IPS DF 6.9 (cell line): ENCODE data around the gene MYL9.
"Not testable (repeated sequence)": the region's sequence is repeated elsewhere in the genome, so short reads cannot be mapped to it uniquely, and the experiment has no call there.

Experiments
- DNase-seq: peaks from one replicate; pipeline ENCODE4 v3.0.0-alpha.2; 2013; ENCODE audit warnings: low read depth, low spot score
- H3K27ac ChIP-seq: one replicate; pipeline ENCODE4 v1.5.1; 2013; ENCODE audit warnings: low read length, control low read depth
- H3K27me3 ChIP-seq: 2 replicates; pipeline ENCODE4 v1.6.1; 2013; ENCODE audit warnings: mild to moderate bottlenecking, low read length; ENCODE audit not compliant: control insufficient read depth, insufficient read depth
- H3K36me3 ChIP-seq: 2 replicates; pipeline ENCODE4 v1.6.1; 2013; ENCODE audit warnings: low read length; ENCODE audit not compliant: control insufficient read depth, insufficient read depth
- H3K4me1 ChIP-seq: 2 replicates; pipeline ENCODE4 v1.6.1; 2013; ENCODE audit warnings: low read length; ENCODE audit not compliant: control insufficient read depth, insufficient read depth
- H3K4me3 ChIP-seq: 2 replicates; pipeline ENCODE4 v1.5.1; 2013; ENCODE audit warnings: mild to moderate bottlenecking, low read length
- H3K9me3 ChIP-seq: 2 replicates; pipeline ENCODE4 v1.6.1; 2013; ENCODE audit warnings: low read length, inconsistent platforms; ENCODE audit not compliant: control insufficient read depth, insufficient read depth
- WGBS: extraction: QIAGEN DNeasy Blood & Tissue Kit; methylation state at CpG from one replicate; pipeline ENCODE4 v1.1.7; 2013; ENCODE audit warnings: mixed read lengths, missing lambda C conversion rate; ENCODE audit not compliant: insufficient read length, insufficient coverage; 5-methylcytosine and 5-hydroxymethylcytosine counted together

Gene MYL9

DNA sequence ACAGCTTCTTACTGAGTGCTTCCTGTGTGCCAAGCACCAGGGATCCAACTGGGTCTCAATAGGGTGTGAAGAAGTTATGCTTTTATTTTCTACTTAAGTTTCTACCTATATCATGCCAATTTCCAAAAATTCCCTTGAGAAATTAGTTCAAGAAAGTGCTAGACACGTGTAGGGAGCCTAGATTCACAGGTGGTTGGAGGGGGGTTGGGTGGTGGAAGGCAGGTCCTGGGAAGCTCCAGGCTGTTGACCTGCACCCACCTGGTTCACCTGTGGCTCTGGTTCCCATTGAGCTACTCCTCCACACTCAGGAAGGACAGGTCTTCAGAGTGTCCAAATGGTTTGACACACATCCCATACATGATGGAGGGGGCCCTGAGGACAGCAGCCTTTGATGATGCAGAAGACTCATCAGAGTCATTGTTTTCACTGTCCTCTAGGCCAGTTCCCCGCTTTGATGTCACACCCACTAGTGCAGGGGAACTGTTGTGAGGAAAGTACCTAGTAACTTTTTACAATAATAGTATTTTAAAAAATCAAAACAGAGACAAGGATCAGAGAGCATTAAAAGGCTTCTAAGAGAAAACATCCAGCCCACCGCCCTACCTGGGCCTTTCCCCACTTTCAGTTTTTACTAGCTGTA lies 39.8 kb upstream of the MYL9 start:
- H3K4me3 ChIP-seq: no peak overlapping the region
- no peak for DNase-seq
- H3K27me3 ChIP-seq: no peaks in the 10 kb centered on the region
- H3K36me3 ChIP-seq: peaks cover 21% of the 10 kb centered on the region
- no peak overlapping the region for H3K27ac ChIP-seq
- H3K4me1 ChIP-seq: no peaks in the 10 kb centered on the region
- H3K9me3 ChIP-seq: no peaks in the 10 kb centered on the region
- no CpG with 5 or more reads among the region's 3 CpGs for WGBS

GRCh38 chr20:36504295-36504694 lies 37.0 kb upstream of the MYL9 start:
- no peak for DNase-seq
- Histone ChIP-seq H3K36me3 (peaks cover 8% of the 10 kb centered on the region), H3K4me1 (no peaks in the 10 kb centered on the region), H3K9me3 (no peaks in the 10 kb centered on the region), H3K27me3 (no peaks in the 10 kb centered on the region), H3K4me3 (no peak overlapping the region), H3K27ac (no peak overlapping the region)
- no CpG with 5 or more reads among the region's 4 CpGs for WGBS

GRCh38 chr20:36506253-36506652 lies 35.1 kb upstream of the MYL9 start:
- Histone ChIP-seq H3K4me3 (no peak overlapping the region), H3K9me3 (no peaks in the 10 kb centered on the region), H3K27me3 (no peaks in the 10 kb centered on the region), H3K4me1 (no peaks in the 10 kb centered on the region), H3K36me3 (0 out of 2 replicates have a peak, but pooled peaks cover 3% of the 10 kb centered on the region), H3K27ac (no peak overlapping the region)
- no peak for DNase-seq
- no CpG with 5 or more reads among the region's 1 CpG for WGBS

DNA sequence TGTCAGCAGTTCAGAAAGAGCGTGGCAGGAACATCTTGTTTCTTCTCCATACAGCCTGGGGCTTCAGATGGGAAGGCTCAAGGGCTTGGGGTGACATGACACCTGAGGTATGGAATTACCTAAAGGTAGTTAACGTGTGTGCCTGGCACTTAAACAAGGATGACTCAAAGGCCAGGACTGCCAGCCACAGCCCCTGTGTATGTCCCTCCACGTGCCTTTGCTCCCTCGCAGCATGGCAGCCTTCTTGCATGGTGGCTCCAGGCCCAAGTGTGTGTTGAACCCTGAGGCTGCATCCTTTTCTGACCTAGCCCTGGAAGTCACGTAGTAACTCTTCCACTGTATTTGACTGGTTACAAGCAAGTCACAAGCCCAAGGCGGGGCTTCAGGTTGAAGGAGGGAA lies 33.6 kb upstream of the MYL9 start:
- Histone ChIP-seq H3K27me3 (no peaks in the 10 kb centered on the region), H3K9me3 (no peaks in the 10 kb centered on the region), H3K4me1 (no peaks in the 10 kb centered on the region), H3K4me3 (no peak overlapping the region), H3K36me3 (no peaks in the 10 kb centered on the region), H3K27ac (no peak overlapping the region)
- no peak for DNase-seq
- no CpG with 5 or more reads among the region's 6 CpGs for WGBS

DNA sequence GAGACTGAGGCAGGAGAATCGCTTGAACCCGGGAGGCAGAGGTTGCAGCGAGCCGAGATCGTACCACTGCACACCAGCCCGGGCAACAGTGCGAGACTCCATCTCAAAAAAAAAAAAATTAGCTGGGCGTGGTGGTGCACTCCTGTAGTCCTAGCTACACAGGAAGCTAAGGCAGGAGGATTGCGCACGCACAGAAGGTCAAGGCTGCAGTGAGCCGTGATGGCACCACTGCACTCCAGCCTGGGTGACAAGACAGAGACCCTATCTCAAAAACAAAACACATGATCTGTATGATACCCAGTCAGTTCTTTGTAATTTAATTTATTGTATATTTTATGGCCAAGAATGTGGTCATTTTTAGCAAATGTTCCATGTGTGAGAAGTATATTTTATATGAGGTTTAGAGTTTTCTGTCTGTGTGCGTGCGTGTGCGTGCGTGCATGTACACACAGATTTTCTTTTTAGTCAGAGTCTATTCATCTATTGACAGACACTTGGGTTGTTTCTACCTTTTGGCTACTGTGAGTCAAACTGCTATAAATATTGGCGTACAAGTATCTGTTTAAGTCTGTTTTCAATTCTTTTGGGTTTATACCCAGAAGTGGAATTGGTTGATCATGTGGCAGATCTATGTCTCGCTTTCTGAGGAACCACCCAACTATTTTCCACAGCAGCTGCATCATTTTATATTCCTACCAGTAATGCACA lies 22.2 kb upstream of the MYL9 start:
- no peaks in the 10 kb centered on the region for H3K4me1 ChIP-seq
- H3K27me3 ChIP-seq: no peaks in the 10 kb centered on the region
- no peaks in the 10 kb centered on the region for H3K9me3 ChIP-seq
- peaks cover 2% of the 10 kb centered on the region; the same call in 1 of the 2 replicates for H3K36me3 ChIP-seq
- no peak overlapping the region for H3K27ac ChIP-seq
- WGBS: no CpG with 5 or more reads among the region's 17 CpGs
- H3K4me3 ChIP-seq: no peak overlapping the region
- no peak for DNase-seq

GRCh38 chr20:36519944-36520343 lies 21.4 kb upstream of the MYL9 start:
- H3K4me3 ChIP-seq: no peak overlapping the region
- DNase-seq: no peak
- peaks cover 2% of the 10 kb centered on the region; the same call in 1 of the 2 replicates for H3K36me3 ChIP-seq
- H3K4me1 ChIP-seq: no peaks in the 10 kb centered on the region
- no CpG with 5 or more reads among the region's 2 CpGs for WGBS
- no peaks in the 10 kb centered on the region for H3K9me3 ChIP-seq
- no peak overlapping the region for H3K27ac ChIP-seq
- no peaks in the 10 kb centered on the region for H3K27me3 ChIP-seq

DNA sequence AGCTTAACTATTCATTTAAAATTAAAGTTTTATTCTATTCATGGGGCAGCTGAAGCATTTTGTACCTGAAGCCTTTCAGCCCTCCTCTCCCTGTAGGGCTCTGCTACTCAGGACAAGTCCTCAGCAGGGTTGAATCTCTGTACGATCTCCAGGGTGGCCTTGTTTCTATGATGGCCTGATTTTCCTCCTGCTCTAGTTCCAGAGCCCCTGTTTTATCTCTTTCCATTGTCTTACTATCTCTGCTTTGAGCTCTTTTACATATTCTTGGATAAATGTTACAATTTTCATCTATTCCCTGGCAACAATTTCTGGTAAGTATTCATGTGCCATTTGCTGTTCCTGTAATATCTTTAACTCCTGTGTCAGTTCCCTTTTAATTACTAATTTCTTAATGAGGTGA lies 19.8 kb upstream of the MYL9 start:
- no peak for DNase-seq
- peaks cover 8% of the 10 kb centered on the region; the same call in 1 of the 2 replicates for H3K36me3 ChIP-seq
- no CpG with 5 or more reads among the region's 1 CpG for WGBS

GRCh38 chr20:36522412-36522811 lies 18.9 kb upstream of the MYL9 start:
- WGBS: no CpG with 5 or more reads among the region's 7 CpGs
- not testable (repeated sequence) for H3K4me3 ChIP-seq, H3K9me3 ChIP-seq, DNase-seq, H3K36me3 ChIP-seq, H3K27me3 ChIP-seq, H3K4me1 ChIP-seq, H3K27ac ChIP-seq

More for the DNA sequence above, 19.8 kb upstream of the MYL9 start:
- Histone ChIP-seq H3K4me3 (no peak overlapping the region), H3K4me1 (no peaks in the 10 kb centered on the region), H3K9me3 (no peaks in the 10 kb centered on the region), H3K27ac (no peak overlapping the region), H3K27me3 (no peaks in the 10 kb centered on the region)

DNA sequence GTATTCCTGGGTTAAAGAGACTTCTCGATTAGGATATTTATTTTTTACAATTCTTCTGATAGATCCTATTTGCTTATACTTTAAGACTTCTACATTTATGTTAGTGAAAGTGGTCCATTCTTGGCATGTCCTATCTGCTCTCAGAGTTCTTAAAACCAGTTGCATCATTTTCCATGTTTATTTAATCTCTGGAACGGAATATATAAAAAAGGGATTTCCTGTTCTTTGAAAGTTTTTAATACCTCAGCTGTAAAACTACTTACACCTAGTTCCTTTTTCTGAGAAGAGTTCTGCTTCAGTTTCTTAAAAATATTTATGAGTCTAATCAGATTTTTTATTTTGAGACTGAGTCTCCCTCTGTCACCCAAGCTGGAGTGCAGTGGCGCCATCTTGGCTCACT lies 18.0 kb upstream of the MYL9 start:
- no CpG with 5 or more reads among the region's 3 CpGs for WGBS
- no peaks in the 10 kb centered on the region for H3K9me3 ChIP-seq
- H3K27ac ChIP-seq: no peak overlapping the region

GRCh38 chr20:36525620-36526365 lies 15.5 kb upstream of the MYL9 start:
- Histone ChIP-seq H3K9me3 (no peaks in the 10 kb centered on the region), H3K36me3 (peaks cover 10% of the 10 kb centered on the region; the same call in 1 of the 2 replicates), H3K4me1 (no peaks in the 10 kb centered on the region), H3K4me3 (no peak overlapping the region), H3K27me3 (no peaks in the 10 kb centered on the region), H3K27ac (no peak overlapping the region)
- no CpG with 5 or more reads among the region's 17 CpGs for WGBS
- DNase-seq: no peak

More for the DNA sequence above, 18.0 kb upstream of the MYL9 start:
- H3K36me3 ChIP-seq: peaks cover 8% of the 10 kb centered on the region; the same call in 1 of the 2 replicates
- no peaks in the 10 kb centered on the region for H3K27me3 ChIP-seq
- H3K4me3 ChIP-seq: no peak overlapping the region
- H3K4me1 ChIP-seq: no peaks in the 10 kb centered on the region
- no peak for DNase-seq
